IPS-18c (cell line): ENCODE results near the gene MIOX.

ENCODE experiments used
- H3K4me3 ChIP-seq: 2 replicates; pipeline ENCODE4 v1.7.0; 2013; ENCODE audit warnings: low read depth, mild to moderate bottlenecking, low read length, moderate library complexity; ENCODE audit not compliant: insufficient read depth
- H3K9me3 ChIP-seq: one replicate; pipeline ENCODE4 v1.6.1; 2013; ENCODE audit warnings: mild to moderate bottlenecking, low read length, moderate library complexity; ENCODE audit not compliant: control insufficient read depth, insufficient read depth

Gene MIOX

GRCh38 chr22:50447576-50448551 is 38.8 kb upstream of the MIOX start:
- H3K9me3 ChIP-seq = peaks cover 2% of the 10 kb centered on the region
- no peak overlapping the region for H3K4me3 ChIP-seq

DNA sequence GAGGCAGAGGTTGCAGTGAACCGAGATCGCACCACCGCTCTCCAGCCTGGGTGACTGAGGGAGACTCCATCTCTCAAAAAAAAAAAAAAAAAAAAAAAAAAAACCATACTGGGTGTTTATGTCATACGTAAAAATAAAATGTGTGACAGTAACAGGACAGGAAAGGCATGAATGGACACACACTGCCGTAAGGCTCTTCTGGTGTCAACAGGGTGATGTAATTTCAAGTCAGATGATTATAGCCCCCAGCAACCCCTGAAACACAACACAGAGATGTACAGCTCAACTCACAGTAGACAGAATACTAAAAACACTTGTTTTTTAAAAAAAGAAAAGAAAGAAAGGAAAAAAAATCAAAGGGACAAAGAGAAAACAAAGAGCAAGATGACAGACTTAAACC is 34.0 kb upstream of the MIOX start:
- no peak overlapping the region for H3K4me3 ChIP-seq
- no peaks in the 10 kb centered on the region for H3K9me3 ChIP-seq

DNA sequence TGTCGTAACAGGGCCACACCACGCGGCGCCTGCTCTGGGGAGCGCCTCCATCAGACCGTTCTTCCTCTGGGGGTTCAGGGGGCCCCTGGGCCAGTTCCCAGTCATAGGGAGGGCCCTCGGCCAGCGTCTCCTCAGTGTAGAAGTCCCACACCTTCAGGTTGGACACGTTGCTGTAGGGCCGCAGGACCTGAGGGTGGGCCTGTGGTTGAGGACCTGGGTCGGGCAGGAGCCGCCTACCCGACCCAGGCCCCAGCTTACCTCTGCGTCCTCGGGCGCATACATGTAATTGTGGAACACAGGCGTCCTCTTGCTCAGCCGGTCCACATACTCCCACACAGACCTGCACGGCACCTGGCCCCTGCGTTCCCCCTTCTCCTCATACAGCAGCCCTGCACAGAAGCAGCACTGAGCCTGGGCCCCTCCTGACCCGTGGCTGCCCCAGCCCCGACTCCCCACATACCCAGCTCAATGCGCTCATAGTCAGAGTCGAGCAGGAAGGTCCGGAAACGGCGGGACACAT is 32.0 kb upstream of the MIOX start:
- H3K9me3 ChIP-seq = no peaks in the 10 kb centered on the region
- no peak overlapping the region for H3K4me3 ChIP-seq

- H3K9me3 ChIP-seq = no peaks in the 10 kb centered on the region
- no peak overlapping the region for H3K4me3 ChIP-seq
Measured at GRCh38 chr22:50455201-50455600, 31.5 kb upstream of the MIOX start.

GRCh38 chr22:50456026-50456425 is 30.6 kb upstream of the MIOX start:
- Histone ChIP-seq H3K9me3 (no peaks in the 10 kb centered on the region), H3K4me3 (no peak overlapping the region)

GRCh38 chr22:50456466-50457234 is 30.0 kb upstream of the MIOX start:
- no peak overlapping the region for H3K4me3 ChIP-seq
- peaks cover 2% of the 10 kb centered on the region for H3K9me3 ChIP-seq

GRCh38 chr22:50459016-50459415 is 27.6 kb upstream of the MIOX start:
- H3K9me3 ChIP-seq = peaks cover 2% of the 10 kb centered on the region
- H3K4me3 ChIP-seq = no peak overlapping the region

GRCh38 chr22:50459496-50460140 is 27.0 kb upstream of the MIOX start:
- Histone ChIP-seq H3K9me3 (peaks cover 2% of the 10 kb centered on the region), H3K4me3 (no peak overlapping the region)

- Histone ChIP-seq H3K9me3 (peaks cover 2% of the 10 kb centered on the region), H3K4me3 (no peak overlapping the region)
Measured at GRCh38 chr22:50460938-50461337, 25.7 kb upstream of the MIOX start.

- Histone ChIP-seq H3K9me3 (peaks cover 2% of the 10 kb centered on the region), H3K4me3 (no peak overlapping the region)
Measured at GRCh38 chr22:50461536-50461935, 25.1 kb upstream of the MIOX start.

- H3K9me3 ChIP-seq = peaks cover 2% of the 10 kb centered on the region
- no peak overlapping the region for H3K4me3 ChIP-seq
Measured at GRCh38 chr22:50461979-50462540, 24.6 kb upstream of the MIOX start.

GRCh38 chr22:50463188-50463900 is 23.3 kb upstream of the MIOX start:
- Histone ChIP-seq H3K4me3 (no peak overlapping the region), H3K9me3 (peaks cover 2% of the 10 kb centered on the region)

GRCh38 chr22:50464451-50464850 is 22.2 kb upstream of the MIOX start:
- Histone ChIP-seq H3K9me3 (peaks cover 2% of the 10 kb centered on the region), H3K4me3 (no peak overlapping the region)

DNA sequence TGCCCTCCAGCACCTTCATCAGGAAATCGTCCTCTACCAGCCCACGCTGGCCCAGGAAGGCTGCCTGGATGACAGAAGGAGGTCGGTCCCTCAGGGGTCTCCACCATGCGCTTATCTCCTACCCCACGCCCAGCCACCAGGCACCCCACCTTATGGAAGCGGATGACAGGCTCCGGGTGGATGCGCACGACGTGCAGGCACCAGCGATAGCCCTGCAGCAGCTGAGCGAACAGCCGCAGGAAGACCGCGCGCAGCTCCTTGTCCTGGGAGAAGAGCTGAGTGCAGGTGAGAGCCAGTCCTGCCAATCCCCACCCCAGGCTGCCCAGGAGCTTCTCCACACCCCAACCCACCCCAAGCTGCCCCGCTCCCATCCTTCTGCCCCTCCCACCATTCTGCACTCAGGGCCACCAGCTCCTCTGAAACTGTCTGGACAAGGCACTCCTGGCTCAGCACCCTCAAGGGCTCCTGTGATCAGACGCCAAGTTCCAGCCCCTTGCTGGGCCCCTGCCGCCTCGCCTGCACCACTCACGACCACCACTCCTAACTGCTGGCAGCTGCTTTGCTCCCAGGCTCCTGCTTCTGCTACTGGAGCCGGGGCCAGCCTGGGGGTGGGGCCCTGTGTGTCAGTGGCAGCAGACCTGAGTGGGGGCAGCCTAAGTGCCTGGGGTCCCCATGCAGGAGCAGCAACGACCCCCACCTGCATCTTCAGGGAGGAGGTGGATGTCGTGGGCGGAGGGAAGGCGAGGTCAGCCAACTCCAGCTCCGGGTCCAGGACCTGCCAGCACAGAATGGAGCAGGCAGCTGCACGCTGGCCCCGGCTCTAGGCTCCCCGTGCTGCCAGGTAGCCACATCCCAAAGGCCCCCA is 21.4 kb upstream of the MIOX start:
- Histone ChIP-seq H3K9me3 (peaks cover 2% of the 10 kb centered on the region), H3K4me3 (no peak overlapping the region)

- Histone ChIP-seq H3K4me3 (no peak overlapping the region), H3K9me3 (no peaks in the 10 kb centered on the region)
Measured at GRCh38 chr22:50467341-50467740, 19.3 kb upstream of the MIOX start.
